ENCODE data around the gene AATF. TPM values are rescaled to one million over a fixed set of nuclear protein-coding genes. Genes with fewer than 3 reads are reported as not detected.
A peak's percentile ranks its signal among the peaks of the same experiment; 100 is the strongest.

Gene AATF
- total RNA-seq, 1 experiment from 2014 or later: 85.2 TPM

DNA sequence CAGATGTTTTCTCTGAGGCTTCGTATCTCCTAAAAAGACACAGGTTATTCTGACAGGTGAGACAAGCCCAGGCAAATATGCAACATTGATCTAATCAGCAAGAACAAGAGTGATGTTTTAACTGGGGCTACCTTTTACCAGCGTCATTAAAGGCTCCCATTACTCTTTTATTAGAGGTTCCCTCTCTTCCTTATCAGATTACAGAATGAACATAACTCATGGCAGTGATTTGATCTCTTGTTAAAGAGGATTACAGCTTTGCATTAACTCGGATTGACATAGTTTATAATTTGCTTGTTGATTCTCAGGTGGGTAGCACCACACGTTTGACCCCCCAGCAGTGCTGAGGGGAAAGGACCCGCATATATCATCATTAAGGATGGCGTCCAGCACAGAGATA lies 90.5 kb downstream of the AATF start:
- ChIA-PET POLR2A (interaction anchor here (0.9 to 1.2 kb wide), 2 partner anchors 9 to 13 kb away, joined by 3 to 4 read pairs; no protein-coding TSS in a partner anchor), CTCF (interaction anchor here (1.5 to 2.0 kb wide), 2 partner anchors 9 to 411 kb away, joined by 7 to 10 read pairs; no protein-coding TSS in a partner anchor)
- Mint-ChIP-seq H3K27ac (ENCODE audit: low read depth, unreplicated experiment) (peak overlapping the region; percentile 32), H3K9me3 (ENCODE audit: unreplicated experiment) (no peaks in the 10 kb centered on the region), H3K4me3 (ENCODE audit: unreplicated experiment) (no peak overlapping the region), H3K27me3 (ENCODE audit: insufficient read depth, unreplicated experiment) (no peaks in the 10 kb centered on the region), H3K36me3 (ENCODE audit: insufficient read depth, unreplicated experiment) (peaks cover 51% of the 10 kb centered on the region), H3K4me1 (ENCODE audit: insufficient read depth, unreplicated experiment) (peaks cover 7% of the 10 kb centered on the region)
- intact Hi-C loops (cut with micrococcal nuclease): no loop called here
- no peak for DNase-seq (ENCODE audit: unreplicated experiment)
- no TSS peak for BruUV-seq (replicated peaks)
- TF ChIP-seq, protein P1, sequence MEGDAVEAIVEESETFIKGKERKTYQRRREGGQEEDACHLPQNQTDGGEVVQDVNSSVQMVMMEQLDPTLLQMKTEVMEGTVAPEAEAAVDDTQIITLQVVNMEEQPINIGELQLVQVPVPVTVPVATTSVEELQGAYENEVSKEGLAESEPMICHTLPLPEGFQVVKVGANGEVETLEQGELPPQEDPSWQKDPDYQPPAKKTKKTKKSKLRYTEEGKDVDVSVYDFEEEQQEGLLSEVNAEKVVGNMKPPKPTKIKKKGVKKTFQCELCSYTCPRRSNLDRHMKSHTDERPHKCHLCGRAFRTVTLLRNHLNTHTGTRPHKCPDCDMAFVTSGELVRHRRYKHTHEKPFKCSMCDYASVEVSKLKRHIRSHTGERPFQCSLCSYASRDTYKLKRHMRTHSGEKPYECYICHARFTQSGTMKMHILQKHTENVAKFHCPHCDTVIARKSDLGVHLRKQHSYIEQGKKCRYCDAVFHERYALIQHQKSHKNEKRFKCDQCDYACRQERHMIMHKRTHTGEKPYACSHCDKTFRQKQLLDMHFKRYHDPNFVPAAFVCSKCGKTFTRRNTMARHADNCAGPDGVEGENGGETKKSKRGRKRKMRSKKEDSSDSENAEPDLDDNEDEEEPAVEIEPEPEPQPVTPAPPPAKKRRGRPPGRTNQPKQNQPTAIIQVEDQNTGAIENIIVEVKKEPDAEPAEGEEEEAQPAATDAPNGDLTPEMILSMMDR (IDR thresholded peaks at IDR 0.05; ENCODE audit: unreplicated experiment): no peak

DNA sequence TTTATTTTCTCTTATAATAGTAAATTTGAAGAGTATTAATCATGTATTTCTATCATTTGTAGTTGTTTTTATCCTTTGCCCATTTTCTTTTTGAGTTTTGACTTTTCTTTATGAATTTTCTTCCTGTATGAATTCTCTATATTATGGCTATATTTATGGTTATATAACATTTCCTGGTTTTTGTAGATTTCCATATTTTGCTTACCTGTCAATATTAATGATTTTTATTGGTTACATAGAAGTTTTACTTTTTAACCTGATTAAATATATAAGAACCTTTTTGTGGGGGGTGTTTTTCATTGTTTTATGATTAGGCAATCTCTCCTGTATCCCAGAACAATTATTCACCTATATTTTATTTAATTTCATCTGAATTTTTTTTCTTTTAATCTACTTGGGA lies 93.2 kb downstream of the AATF start:
- no peaks in the 10 kb centered on the region for H3K9me3 Mint-ChIP-seq (ENCODE audit: unreplicated experiment)
- ChIA-PET CTCF (interaction anchor here (0.6 kb wide), 1 partner anchor 8 kb away, joined by 4 read pairs; no protein-coding TSS in a partner anchor), POLR2A (no interaction called here)
- no peak overlapping the region for H3K27ac Mint-ChIP-seq (ENCODE audit: low read depth, unreplicated experiment)
- BruUV-seq (replicated peaks): no TSS peak
- intact Hi-C loops (cut with micrococcal nuclease): no loop called here
- peaks cover 7% of the 10 kb centered on the region for H3K4me1 Mint-ChIP-seq (ENCODE audit: insufficient read depth, unreplicated experiment)
- peaks cover 45% of the 10 kb centered on the region for H3K36me3 Mint-ChIP-seq (ENCODE audit: insufficient read depth, unreplicated experiment)
- TF ChIP-seq, protein P1 (IDR thresholded peaks at IDR 0.05; ENCODE audit: unreplicated experiment): no peak
- no peak overlapping the region for H3K4me3 Mint-ChIP-seq (ENCODE audit: unreplicated experiment)
- H3K27me3 Mint-ChIP-seq (ENCODE audit: insufficient read depth, unreplicated experiment): no peaks in the 10 kb centered on the region
- no peak for DNase-seq (ENCODE audit: unreplicated experiment)

DNA sequence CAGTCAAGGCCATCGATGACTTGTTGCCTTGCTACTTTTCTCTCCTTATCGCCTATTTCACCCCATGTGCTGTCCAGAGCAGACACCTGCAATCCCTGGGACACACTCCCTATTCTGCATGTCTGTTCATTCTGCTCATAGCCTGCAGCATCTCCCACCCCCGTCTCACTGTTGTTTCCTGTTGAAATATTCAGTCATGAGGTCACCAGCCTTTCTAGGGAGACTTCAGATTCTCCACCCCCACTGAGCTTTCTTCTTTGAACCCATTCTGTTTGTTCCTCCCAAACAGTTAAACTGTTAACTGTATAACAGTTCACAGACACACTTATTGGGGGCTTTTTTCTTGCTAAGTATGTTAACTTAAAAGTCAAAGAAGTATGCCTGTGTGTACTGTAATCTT lies 94.4 kb downstream of the AATF start:
- Mint-ChIP-seq H3K27me3 (ENCODE audit: insufficient read depth, unreplicated experiment) (no peaks in the 10 kb centered on the region), H3K9me3 (ENCODE audit: unreplicated experiment) (no peaks in the 10 kb centered on the region), H3K36me3 (ENCODE audit: insufficient read depth, unreplicated experiment) (peaks cover 43% of the 10 kb centered on the region), H3K4me3 (ENCODE audit: unreplicated experiment) (no peak overlapping the region), H3K4me1 (ENCODE audit: insufficient read depth, unreplicated experiment) (peaks cover 7% of the 10 kb centered on the region), H3K27ac (ENCODE audit: low read depth, unreplicated experiment) (no peak overlapping the region)
- TF ChIP-seq, protein P1 (IDR thresholded peaks at IDR 0.05; ENCODE audit: unreplicated experiment): no peak
- POLR2A ChIA-PET: interaction anchor here (0.6 kb wide), 1 partner anchor 232 kb away, joined by 3 read pairs; no protein-coding TSS in a partner anchor
- intact Hi-C loops (cut with micrococcal nuclease): no loop called here
- BruUV-seq (replicated peaks): no TSS peak
- DNase-seq (ENCODE audit: unreplicated experiment): no peak
- CTCF ChIA-PET: interaction anchor here (0.6 kb wide), 1 partner anchor 424 kb away, joined by 3 read pairs; no protein-coding TSS in a partner anchor

DNA sequence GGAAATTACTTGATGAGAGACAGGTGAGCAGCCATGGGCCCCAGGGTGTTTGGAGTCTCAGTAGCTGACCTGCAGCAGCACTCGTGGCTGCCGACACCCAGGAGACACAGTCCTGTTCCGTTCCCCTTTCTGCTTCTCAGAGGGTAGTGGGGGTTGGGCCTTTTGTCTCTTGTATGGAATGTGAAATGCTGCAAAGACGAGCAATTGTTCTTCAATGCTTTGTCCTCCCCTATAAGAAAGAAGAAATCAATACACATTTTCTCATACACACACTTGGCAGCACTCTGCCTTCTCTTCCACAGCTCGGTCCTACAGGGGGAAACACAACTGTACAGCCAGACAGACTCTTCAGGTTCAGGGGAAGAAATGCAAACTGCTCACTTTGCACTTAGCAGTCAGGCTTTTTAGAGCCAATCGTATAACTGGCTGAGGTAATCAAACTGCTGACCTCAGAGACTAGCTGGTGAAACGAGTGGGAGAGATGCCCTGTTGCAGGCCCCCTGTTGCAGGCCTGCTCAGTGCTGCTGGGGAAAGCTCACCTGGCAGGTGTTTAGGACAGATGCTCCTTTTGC lies 96.7 kb downstream of the AATF start:
- peaks cover 50% of the 10 kb centered on the region for H3K36me3 Mint-ChIP-seq (ENCODE audit: insufficient read depth, unreplicated experiment)
- no peak overlapping the region for H3K27ac Mint-ChIP-seq (ENCODE audit: low read depth, unreplicated experiment)
- TF ChIP-seq, protein P1 (IDR thresholded peaks at IDR 0.05; ENCODE audit: unreplicated experiment): no peak

More for the DNA sequence above, 96.7 kb downstream of the AATF start:
- intact Hi-C loops (cut with micrococcal nuclease): no loop called here
- no peaks in the 10 kb centered on the region for H3K27me3 Mint-ChIP-seq (ENCODE audit: insufficient read depth, unreplicated experiment)
- peaks cover 7% of the 10 kb centered on the region for H3K4me1 Mint-ChIP-seq (ENCODE audit: insufficient read depth, unreplicated experiment)
- no TSS peak for BruUV-seq (replicated peaks)
- no peak for DNase-seq (ENCODE audit: unreplicated experiment)
- ChIA-PET CTCF (interaction anchor here (0.7 to 3.5 kb wide), 5 partner anchors 13 to 442 kb away, joined by 3 to 42 read pairs (median 6); no protein-coding TSS in a partner anchor), POLR2A (interaction anchor here (0.7 kb wide), 1 partner anchor 862 kb away, joined by 3 read pairs; no protein-coding TSS in a partner anchor)
- H3K4me3 Mint-ChIP-seq (ENCODE audit: unreplicated experiment): no peak overlapping the region
- no peaks in the 10 kb centered on the region for H3K9me3 Mint-ChIP-seq (ENCODE audit: unreplicated experiment)
